Measurements from ENCODE around the gene DPM2.
A peak's percentile ranks its signal among the peaks of the same experiment; 100 is the strongest.

The DPM2 gene

GRCh38 chr9:127972236-127972871, 34.7 kb upstream of the DPM2 start:
- DNase-seq = no peak

DNA sequence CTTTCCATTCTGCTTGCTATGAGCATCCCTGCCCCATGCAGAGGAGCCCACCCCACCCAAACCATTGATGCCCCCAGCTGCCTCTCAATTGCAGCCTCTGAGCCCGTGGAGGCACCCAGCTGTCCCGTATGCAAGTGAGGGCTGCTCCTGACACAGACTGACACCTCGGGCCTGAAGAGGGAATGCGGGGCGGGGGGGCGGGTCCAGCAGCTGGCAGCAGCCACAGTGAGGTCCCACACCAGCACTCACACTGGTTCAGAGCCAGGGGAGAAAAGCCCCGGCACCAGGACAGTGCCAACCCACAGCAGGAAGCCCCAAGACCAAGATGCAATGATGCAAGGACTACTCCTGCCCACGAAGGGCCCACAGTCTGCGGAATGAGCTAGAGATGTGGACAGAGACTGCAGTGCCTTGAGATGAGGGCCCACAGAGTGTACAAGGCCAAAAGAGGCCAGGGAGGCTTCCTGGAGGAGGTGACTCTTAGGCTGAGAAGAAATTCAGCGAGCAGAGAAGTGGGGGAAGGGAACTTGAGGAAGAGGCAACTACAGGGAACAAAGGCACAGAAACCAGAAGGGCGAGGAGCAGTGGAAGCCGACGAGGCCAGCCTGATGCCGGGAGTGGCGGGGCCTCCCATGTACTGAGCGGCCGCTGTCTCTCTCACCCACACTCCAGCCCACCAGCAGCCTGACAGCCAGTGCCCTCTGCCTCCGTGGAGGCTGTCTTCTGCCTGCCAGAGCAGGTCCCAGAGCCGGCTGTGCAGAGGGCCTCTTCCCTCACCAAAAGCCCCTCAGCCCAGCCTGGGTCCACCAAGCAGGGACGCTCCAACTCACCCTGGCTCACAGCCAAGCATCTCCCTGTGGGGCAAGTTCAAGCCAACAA, 33.9 kb upstream of the DPM2 start:
- no peak for DNase-seq

DNA sequence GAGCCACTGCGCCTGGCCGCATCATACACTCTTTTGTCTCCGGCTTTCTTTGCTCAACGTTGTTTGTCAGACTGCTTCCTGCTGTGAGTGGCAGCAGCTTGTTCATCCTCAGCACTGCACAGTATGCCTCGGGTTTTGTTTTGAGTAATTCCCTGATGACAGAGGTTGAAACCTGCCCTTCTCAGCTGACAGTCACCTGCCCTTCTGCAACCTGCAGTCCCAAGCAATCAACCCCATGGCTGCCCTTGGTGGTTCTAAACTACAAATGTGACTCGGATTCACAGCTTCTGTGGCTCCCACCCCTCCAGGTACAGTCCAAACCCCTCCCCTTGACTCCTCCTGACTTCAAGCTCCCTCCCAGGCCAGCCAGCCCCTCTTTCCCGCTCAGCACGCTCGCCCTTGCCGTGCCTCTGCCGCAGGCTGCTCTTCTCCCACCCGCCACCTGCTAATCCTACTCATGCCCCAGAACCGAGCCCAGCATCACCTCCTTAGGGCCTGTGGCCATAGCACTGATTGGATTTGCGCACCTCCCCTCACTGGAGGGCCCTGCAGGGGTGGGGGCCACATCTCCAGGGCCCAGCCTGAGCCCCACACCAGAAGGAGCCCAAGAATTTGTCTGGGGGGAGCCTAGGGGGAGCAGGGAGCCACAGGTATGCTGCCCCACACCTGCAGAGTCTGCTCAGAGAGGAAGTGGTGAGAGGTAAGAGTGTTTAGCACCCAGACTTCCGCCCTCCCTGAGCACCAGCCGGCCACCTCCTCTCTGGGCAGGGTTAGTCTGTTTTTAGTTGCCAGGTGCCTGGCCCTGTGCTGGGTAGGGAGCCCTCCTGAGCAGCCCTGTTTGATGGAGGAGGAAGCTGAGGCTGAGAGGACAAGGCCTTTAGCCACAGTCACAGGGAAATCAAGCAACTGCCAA, 33.0 kb upstream of the DPM2 start:
- peak; percentile 63 for DNase-seq

GRCh38 chr9:127968700-127969383, 31.2 kb upstream of the DPM2 start:
- DNase-seq = no peak

DNA sequence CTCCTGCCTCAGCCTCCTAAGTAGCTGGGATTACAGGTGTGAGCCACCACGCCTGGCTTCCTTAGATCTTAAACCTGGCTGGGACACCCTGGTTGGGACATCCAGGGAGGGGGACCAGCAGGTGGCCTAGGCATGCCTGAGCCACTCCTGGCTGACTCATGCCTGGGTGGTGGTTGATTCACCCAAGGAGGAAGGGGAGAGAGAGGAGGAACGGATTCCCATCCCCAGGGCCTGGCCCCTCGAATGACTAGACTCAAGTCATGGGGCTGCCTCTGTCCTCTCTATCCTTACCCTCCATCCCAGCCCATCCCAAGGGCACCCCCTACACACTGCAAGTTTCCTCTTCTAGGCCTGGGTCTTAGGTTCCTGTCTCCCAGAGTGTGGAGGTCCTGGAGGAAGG, 30.4 kb upstream of the DPM2 start:
- no peak for DNase-seq

- DNase-seq = no peak
These were observed 29.6 kb upstream of the DPM2 start for GRCh38 chr9:127967151-127967809.

DNA sequence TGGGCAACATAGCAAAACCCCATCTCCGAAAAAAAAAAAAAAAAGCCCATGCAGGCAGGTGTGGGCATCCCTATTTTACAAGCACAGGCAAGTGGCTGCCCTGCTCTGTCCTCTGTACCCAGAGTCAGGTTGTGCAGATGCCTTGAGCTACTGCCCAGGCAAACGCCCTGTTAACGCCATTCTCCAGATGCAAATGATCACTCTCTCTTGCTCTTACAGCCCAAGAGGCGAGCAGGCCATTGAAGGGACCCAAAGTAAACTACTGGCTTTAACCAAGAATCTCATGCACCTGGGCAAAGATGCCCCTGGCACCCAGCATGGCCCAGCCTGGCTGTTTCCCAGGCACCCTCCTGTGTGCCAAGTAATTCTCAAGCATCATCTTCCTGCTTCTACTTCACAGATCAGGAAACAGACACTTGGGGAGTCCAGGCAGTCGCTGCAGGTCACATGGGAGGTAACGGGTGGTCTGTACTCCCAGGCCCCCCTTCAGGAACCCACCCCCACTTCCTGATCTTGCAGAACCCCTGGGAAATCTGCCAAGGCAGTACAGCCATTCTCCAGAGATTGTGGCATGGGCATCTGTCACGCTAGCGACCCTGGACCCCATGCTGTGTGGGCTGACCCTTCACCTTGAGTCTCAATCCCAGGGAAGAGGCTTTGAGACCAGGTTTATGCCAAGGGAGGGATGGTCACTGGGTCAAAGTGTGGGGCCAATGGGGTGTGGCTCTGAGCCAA, 28.9 kb upstream of the DPM2 start:
- no peak for DNase-seq

DNA sequence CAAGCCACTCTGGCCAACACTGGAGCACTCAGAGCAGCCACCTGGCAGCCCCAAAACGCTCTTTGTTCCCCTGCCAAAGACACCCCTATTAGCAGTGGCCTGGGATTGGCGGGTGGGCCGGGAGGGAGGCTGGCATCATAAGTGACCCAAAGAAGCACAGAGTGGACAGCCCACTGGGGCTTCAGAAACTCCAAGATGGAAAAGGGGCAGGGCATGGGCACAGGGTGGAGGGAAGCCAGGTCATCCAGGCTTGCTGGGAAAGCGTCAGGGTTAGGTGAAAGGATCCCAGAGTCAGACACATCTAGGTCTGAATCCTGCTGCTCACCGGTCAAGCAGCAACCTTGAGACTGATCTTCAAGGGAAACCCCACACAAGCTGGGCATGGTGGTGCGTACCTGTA, 28.3 kb upstream of the DPM2 start:
- no peak for DNase-seq

GRCh38 chr9:127963359-127964064, 25.9 kb upstream of the DPM2 start:
- no peak for DNase-seq

DNA sequence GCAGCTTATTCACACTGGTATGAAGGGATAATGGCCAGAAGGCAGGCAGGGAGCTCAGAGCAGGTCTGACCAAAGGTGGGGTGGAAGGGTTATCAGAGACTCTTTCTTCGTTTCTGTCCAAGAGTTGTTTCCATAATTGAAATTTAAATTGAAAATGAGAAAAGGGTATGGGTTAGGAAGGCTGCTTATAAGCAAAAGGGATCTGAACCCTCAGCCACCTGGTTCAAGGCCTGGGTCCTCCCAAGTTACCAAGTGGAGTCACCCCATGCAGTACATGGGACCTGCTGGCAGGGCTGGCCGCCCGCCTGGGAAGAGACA, 25.3 kb upstream of the DPM2 start:
- DNase-seq = no peak

DNA sequence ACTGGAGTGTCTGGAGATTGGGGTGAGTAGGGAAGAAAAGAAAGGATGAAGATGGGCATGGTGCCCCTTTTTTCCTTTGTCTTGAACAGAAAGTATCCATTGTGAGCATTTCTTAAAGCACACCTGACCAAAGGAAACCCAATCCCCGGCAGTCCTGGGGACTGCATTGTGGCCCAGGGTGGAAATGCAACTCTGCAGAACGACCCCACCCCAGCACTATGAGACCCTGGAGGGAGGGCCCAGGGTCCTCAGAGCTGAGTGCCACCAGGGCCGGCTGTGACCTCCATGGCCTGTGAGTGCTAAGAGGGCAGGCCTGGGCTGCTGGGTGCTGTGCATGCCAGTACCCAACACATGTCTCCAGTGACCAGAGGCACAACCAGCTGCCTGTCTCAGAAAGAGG, 24.6 kb upstream of the DPM2 start:
- DNase-seq = no peak

DNA sequence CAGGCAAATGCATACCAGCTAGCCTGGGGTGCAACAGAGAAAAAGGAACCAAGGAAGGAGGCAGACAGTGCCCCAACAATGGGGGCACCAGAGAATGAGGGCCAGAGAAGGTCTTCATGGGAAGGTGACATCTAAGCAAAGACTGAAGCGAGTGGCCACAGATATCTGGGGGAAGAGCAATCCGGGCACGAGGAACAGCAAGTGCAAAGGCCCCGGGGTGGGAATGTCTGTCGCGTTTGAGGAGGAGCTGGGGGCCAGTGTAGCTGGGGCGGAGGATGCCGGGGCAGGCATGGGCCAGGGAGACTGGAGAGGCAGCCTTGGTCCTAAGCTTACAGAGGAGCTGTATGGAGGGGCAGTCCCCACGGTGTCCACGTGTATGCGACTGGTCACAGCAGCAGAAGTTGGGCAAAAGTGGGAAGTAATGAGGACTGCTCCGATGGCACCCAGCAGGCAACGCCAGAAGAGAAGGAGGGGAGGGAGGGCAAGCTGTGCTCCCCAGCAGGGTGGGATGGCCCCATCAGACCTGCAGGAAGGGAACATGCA, 24.0 kb upstream of the DPM2 start:
- DNase-seq = no peak

- DNase-seq = no peak
These were observed 23.5 kb upstream of the DPM2 start for GRCh38 chr9:127961155-127961490.

GRCh38 chr9:127960410-127961154, 22.9 kb upstream of the DPM2 start:
- DNase-seq = no peak

DNA sequence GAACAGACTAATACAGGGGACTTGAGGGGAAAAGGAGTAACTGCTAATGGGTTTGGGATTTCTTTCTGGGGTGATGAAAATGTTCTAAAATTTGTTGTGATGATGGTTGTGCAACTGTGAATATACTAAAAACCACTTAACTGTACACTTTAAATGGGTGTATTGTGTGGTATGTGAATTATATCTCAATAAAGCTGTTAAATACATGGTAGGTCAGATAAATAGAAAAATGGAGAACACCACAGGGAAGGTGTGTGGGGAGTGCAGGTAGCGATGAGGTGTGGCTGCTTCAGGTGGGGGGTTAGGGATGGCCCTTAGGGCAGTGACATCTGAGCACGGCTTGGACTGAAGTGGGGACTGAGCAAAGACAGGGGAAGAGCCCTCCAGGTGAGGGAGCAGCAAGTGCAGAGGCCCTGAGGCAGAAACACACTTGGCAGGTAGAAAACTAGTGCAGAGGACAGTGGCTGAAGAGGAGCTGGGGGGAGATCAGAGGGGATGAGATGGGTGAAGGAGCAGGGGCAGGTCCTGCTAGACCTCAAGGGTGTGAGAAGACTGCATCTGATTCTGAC, 22.3 kb upstream of the DPM2 start:
- DNase-seq = no peak

DNA sequence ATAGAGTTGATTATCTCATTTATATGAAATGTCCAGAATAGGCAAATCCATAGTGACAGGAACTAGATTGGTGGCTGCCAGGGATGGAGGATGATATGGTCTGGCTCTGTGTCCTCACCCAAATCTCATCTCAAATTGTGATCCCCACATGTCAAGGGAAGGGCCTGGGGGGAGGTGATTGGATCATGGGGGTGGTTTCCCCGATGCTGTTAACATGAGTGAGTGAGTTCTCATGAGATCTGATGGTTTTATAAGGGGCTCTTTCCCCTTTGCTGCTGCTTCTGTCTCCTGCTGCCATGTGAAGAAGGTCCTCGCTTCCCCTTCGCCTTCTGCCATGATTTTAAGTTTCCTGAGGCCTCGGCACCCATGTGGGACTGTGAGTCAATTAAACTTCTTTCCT, 21.7 kb upstream of the DPM2 start:
- DNase-seq = no peak

GRCh38 chr9:127958728-127959127, 21.1 kb upstream of the DPM2 start:
- DNase-seq = no peak

DNA sequence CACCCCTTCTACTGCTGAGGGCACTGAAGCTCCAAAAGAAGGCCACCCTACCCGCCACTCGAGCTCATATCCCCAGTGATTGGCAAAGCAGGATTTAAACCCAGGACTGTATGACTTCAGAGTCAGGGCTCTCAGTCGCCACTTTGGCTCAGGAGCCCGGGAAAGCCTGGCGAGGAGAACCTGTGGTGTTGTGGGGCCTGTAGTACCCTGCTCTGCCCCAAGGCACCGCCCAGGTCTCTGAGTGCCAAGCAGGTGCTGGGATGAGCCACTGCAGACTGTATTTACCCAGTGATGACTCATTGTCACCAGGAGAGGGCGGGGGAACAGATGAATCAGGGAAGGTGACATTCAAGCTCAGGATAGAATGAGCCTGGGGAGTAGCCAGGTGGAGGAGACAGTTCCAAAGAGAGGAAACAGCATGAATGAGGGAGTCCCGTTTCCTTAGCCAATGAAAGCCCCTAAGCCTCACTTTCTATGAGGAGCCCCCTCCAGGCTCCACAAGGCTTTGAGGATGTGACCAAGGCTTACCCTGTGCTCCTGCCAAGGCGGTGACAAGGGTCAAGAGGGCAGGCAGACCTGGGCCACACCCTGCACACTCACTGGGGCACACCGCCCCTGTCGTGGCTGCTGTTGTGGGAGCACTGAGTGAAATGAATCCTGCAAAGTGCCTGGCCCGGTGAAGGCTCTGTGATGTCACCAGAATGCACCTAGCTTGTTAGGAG, 17.8 kb upstream of the DPM2 start:
- peak; percentile 98 for DNase-seq

DNA sequence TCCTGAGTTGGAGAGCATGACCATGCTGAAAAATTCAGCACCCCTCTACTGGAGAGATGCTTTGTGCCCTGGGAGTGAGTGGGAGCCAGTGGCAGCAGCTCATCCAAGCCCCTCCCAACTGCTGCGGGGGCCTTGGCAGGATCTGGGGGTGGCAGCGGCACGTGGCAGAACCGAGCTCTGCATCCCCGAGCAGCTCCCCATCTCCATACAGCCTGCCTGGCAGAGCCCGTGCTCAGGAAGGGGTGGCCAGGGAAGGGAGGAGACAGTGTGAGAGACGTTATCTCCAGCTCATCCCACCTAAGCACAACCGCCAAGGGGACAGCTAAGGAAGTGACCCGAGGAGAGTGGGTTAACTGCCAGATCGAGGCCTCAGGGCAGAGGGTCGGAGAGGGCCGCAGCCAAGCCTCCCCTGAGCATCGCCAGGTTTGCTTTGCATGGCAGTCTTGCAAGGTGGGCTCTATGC, 17.2 kb upstream of the DPM2 start:
- DNase-seq = no peak

Measured in SHP77 treated with DMSO at 0.1 percent for 48 hours (cell line).